Natural killer cell (primary cell): ENCODE results near the gene MTNR1B. TPM values are rescaled to one million over a fixed set of nuclear protein-coding genes. Genes with fewer than 3 reads are reported as not detected.

ENCODE experiments used
- ATAC-seq, 3 donors: fragments of 150-1000 bp in 2 of 3; fragments of 200-7000 bp in 1 of 3; cut with Tn5 transposase; 1 replicate in 1 of 3; 2 replicates in 2 of 3; pipeline ENCODE4 v1.10.0; 2021; ENCODE audit warnings: mild to moderate bottlenecking in 2 of 3, moderate library complexity in 2 of 3
- DNase-seq, 2 donors: peaks; one replicate each; pipeline versions ENCODE4 v3.0.0 to v3.0.0-alpha.2; 2013 to 2021; ENCODE audit warnings: mixed read lengths in 1 of 2
- H3K27ac ChIP-seq: one replicate; pipeline ENCODE4 v1.5.1; 2013; ENCODE audit warnings: mild to moderate bottlenecking, low read length
- H3K27me3 ChIP-seq: one replicate; pipeline ENCODE4 v1.6.1; 2013; ENCODE audit warnings: low read length; ENCODE audit not compliant: control insufficient read depth, insufficient read depth
- H3K36me3 ChIP-seq: one replicate; pipeline ENCODE4 v1.6.1; 2013; ENCODE audit warnings: low read length; ENCODE audit not compliant: control insufficient read depth, insufficient read depth
- H3K4me1 ChIP-seq: one replicate; pipeline ENCODE4 v1.6.1; 2013; ENCODE audit warnings: low read length; ENCODE audit not compliant: control insufficient read depth, insufficient read depth
- H3K4me3 ChIP-seq: one replicate; pipeline ENCODE4 v1.5.1; 2013; ENCODE audit warnings: low read length
- H3K9me3 ChIP-seq: one replicate; pipeline ENCODE4 v1.6.1; 2013; ENCODE audit warnings: low read length; ENCODE audit not compliant: control insufficient read depth, insufficient read depth
- H3K27ac Mint-ChIP-seq, 2 donors: one replicate each; pipeline ENCODE4 v1.8.0; 2022; ENCODE audit warnings: mild to moderate bottlenecking in 2 of 2, mixed read lengths in 2 of 2, moderate library complexity in 1 of 2
- H3K27me3 Mint-ChIP-seq, 2 donors: one replicate each; pipeline ENCODE4 v1.8.0; 2022; ENCODE audit warnings: low read depth in 2 of 2, mixed read lengths in 2 of 2
- H3K36me3 Mint-ChIP-seq: one replicate; pipeline ENCODE4 v1.8.0; 2022; ENCODE audit warnings: mixed read lengths
- H3K4me1 Mint-ChIP-seq, 2 donors: one replicate each; pipeline ENCODE4 v1.8.0; 2022; ENCODE audit warnings: mixed read lengths in 2 of 2
- H3K4me3 Mint-ChIP-seq: one replicate; pipeline ENCODE4 v1.8.0; 2022; ENCODE audit warnings: mild to moderate bottlenecking, moderate library complexity, mixed read lengths
- H3K9me3 Mint-ChIP-seq, 2 donors: one replicate each; pipeline ENCODE4 v1.8.0; 2022; ENCODE audit warnings: mixed read lengths in 2 of 2
- WGBS: methylation state at CpG from one replicate; pipeline ENCODE4 v1.1.7; 2013; ENCODE audit warnings: missing lambda C conversion rate; ENCODE audit not compliant: insufficient coverage; 5-methylcytosine and 5-hydroxymethylcytosine counted together
- intact Hi-C: fragments of 100-400 bp; cut with micrococcal nuclease; formaldehyde crosslinking; loops from one replicate; pipeline ENCODE4 v1.14.2; 2022
- total RNA-seq, 4 donors: library from RNA; stranded (reverse); fragments of 120-200 nt in 1 of 4; gene quantifications; one replicate each; pipeline versions ENCODE4 v1.2.3 to v1.2.4, GENCODE V29; 2013 to 2022
- TF ChIP-seq, protein P1 (sequence below): fragments of 200-600 bp; IDR thresholded peaks from one replicate; pipeline ENCODE4 v1.8.0; 2022; ENCODE audit warnings: antibody characterized with exemption

MTNR1B gene
- total RNA-seq, 3 donors from 2014 or later (not counting 1 experiment from before 2014, with no cell fraction given) = not detected

DNA sequence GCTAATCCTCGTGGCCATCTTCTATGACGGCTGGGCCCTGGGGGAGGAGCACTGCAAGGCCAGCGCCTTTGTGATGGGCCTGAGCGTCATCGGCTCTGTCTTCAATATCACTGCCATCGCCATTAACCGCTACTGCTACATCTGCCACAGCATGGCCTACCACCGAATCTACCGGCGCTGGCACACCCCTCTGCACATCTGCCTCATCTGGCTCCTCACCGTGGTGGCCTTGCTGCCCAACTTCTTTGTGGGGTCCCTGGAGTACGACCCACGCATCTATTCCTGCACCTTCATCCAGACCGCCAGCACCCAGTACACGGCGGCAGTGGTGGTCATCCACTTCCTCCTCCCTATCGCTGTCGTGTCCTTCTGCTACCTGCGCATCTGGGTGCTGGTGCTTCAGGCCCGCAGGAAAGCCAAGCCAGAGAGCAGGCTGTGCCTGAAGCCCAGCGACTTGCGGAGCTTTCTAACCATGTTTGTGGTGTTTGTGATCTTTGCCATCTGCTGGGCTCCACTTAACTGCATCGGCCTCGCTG, 12.1 kb downstream of the MTNR1B start:
- 92% methylated on average over 24 of the region's 24 CpGs for WGBS
- intact Hi-C loops = no loop called here
- Mint-ChIP-seq H3K27ac (no peak overlapping the region), H3K4me3 (no peak overlapping the region), H3K9me3 (peaks cover 0 to 6% of the 10 kb centered on the region in 2 donors), H3K36me3 (no peaks in the 10 kb centered on the region), H3K27me3 (no peaks in the 10 kb centered on the region), H3K4me1 (no peaks in the 10 kb centered on the region)
- Histone ChIP-seq H3K9me3 (no peaks in the 10 kb centered on the region), H3K27ac (no peak overlapping the region), H3K4me1 (no peaks in the 10 kb centered on the region), H3K27me3 (no peaks in the 10 kb centered on the region), H3K36me3 (no peaks in the 10 kb centered on the region), H3K4me3 (no peak overlapping the region)
- ATAC-seq (no peak), DNase-seq (no peak)
- TF ChIP-seq, protein P1, sequence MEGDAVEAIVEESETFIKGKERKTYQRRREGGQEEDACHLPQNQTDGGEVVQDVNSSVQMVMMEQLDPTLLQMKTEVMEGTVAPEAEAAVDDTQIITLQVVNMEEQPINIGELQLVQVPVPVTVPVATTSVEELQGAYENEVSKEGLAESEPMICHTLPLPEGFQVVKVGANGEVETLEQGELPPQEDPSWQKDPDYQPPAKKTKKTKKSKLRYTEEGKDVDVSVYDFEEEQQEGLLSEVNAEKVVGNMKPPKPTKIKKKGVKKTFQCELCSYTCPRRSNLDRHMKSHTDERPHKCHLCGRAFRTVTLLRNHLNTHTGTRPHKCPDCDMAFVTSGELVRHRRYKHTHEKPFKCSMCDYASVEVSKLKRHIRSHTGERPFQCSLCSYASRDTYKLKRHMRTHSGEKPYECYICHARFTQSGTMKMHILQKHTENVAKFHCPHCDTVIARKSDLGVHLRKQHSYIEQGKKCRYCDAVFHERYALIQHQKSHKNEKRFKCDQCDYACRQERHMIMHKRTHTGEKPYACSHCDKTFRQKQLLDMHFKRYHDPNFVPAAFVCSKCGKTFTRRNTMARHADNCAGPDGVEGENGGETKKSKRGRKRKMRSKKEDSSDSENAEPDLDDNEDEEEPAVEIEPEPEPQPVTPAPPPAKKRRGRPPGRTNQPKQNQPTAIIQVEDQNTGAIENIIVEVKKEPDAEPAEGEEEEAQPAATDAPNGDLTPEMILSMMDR = no peak

DNA sequence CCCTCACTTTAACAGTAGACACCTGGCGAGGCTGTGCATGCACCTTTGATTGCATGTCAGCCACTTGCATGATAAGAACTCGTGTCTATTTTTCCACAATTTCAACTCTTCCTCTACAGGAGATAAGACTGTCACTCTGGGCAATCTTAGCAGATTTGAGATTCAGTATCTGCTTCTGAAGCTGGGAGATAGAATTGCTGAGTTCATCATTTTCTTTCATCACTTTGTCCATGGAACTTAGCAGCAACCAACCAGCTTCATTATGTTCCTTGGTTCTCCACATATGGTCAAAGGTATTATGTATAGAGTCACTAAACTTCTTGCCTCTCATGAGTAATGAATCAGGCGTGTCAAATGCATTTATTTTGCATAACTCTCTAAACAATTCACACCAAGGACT, 17.1 kb downstream of the MTNR1B start:
- H3K9me3 ChIP-seq = peaks cover 6% of the 10 kb centered on the region
- H3K4me3 ChIP-seq = no peak overlapping the region
- ATAC-seq (no peak), DNase-seq (no peak)
- 62% methylated on average over 2 of the region's 3 CpGs for whole genome bisulfite sequencing
- no peak overlapping the region for H3K27ac ChIP-seq
- Mint-ChIP-seq H3K9me3 (peaks cover 7 to 16% of the 10 kb centered on the region in 2 donors), H3K27ac (no peak overlapping the region), H3K4me1 (no peaks in the 10 kb centered on the region), H3K27me3 (no peaks in the 10 kb centered on the region), H3K36me3 (no peaks in the 10 kb centered on the region), H3K4me3 (no peak overlapping the region)
- intact Hi-C loops = no loop called here
- TF ChIP-seq, protein P1 = no peak
- no peaks in the 10 kb centered on the region for H3K36me3 ChIP-seq
- H3K4me1 ChIP-seq = no peaks in the 10 kb centered on the region
- no peaks in the 10 kb centered on the region for H3K27me3 ChIP-seq

DNA sequence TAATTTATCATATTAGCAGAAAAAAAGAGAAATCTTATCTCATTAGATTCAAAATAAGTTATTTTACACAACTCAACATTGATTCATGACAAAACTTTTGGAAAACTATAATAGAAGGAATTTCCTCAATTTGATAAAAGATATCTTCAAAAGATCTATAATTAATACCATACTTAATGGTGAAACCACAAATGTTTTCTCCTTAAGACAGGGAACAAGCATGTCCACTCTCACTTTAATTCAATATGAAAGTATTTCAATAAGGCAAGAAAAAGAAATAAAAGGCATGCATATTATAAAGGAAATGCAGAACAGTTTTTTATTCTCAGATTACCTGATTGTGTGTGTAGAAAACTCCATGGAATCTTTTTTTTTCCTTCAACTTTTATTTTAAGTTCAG, 23.6 kb downstream of the MTNR1B start:
- Mint-ChIP-seq H3K4me1 (no peaks in the 10 kb centered on the region), H3K4me3 (no peak overlapping the region), H3K27me3 (no peaks in the 10 kb centered on the region), H3K27ac (no peak overlapping the region), H3K36me3 (no peaks in the 10 kb centered on the region), H3K9me3 (peaks cover 10 to 12% of the 10 kb centered on the region in 2 donors)
- no peaks in the 10 kb centered on the region for H3K36me3 ChIP-seq
- H3K27me3 ChIP-seq = no peaks in the 10 kb centered on the region
- intact Hi-C loops = no loop called here
- H3K4me3 ChIP-seq = no peak overlapping the region
- no peak overlapping the region for H3K27ac ChIP-seq
- ATAC-seq (no peak), DNase-seq (no peak)
- no peaks in the 10 kb centered on the region for H3K4me1 ChIP-seq
- TF ChIP-seq, protein P1 = no peak
- peaks cover 6% of the 10 kb centered on the region for H3K9me3 ChIP-seq
